Dendritic cell treated with granulocyte-macrophage colony-stimulating factor and Interleukin-4, amounts not matched to agents 40 ng/mL and 50 ng/mL, for 4 days (primary cell): ENCODE data around the gene NUP98.

Experiments
- H3K27ac Mint-ChIP-seq: one replicate; pipeline ENCODE4 v1.8.0; 2022; ENCODE audit warnings: mild to moderate bottlenecking, mixed read lengths
- H3K27me3 Mint-ChIP-seq: one replicate; pipeline ENCODE4 v1.8.0; 2022; ENCODE audit warnings: mild to moderate bottlenecking, mixed read lengths
- H3K36me3 Mint-ChIP-seq: one replicate; pipeline ENCODE4 v1.8.0; 2022; ENCODE audit warnings: low read depth, mixed read lengths
- H3K4me1 Mint-ChIP-seq: one replicate; pipeline ENCODE4 v1.8.0; 2022; ENCODE audit warnings: low read depth, mixed read lengths
- H3K4me3 Mint-ChIP-seq: one replicate; pipeline ENCODE4 v1.8.0; 2022; ENCODE audit warnings: mild to moderate bottlenecking, moderate library complexity, mixed read lengths
- H3K9me3 Mint-ChIP-seq: one replicate; pipeline ENCODE4 v1.8.0; 2022; ENCODE audit warnings: mixed read lengths
- intact Hi-C: fragments of 100-400 bp; cut with micrococcal nuclease; formaldehyde crosslinking; loops from one replicate; pipeline ENCODE4 v1.15.0; 2022

Gene NUP98

DNA sequence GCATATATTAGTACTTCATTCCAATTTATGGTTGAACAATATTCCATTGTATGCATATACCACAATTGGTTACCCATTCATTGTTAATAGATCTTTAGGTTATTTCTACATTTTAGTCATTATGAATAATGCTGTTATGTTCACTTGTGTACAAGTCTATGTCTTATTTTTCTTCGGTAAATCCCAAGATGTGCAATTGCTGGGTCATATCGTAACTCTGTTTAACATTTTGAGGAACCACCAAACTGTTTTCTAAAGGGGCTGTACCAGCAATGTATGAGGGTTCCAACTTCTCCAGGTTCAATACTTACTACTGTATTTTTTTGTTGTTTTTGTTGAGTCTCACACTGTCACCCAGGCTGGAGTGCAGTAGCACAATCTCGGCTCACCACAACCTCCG is 33.1 kb downstream of the NUP98 start:
- no peaks in the 10 kb centered on the region for H3K4me1 Mint-ChIP-seq
- H3K9me3 Mint-ChIP-seq: no peaks in the 10 kb centered on the region
- H3K4me3 Mint-ChIP-seq: no peak overlapping the region
- no peak overlapping the region for H3K27ac Mint-ChIP-seq
- peaks cover 100% of the 10 kb centered on the region for H3K36me3 Mint-ChIP-seq
- intact Hi-C loops: no loop called here
- no peaks in the 10 kb centered on the region for H3K27me3 Mint-ChIP-seq

DNA sequence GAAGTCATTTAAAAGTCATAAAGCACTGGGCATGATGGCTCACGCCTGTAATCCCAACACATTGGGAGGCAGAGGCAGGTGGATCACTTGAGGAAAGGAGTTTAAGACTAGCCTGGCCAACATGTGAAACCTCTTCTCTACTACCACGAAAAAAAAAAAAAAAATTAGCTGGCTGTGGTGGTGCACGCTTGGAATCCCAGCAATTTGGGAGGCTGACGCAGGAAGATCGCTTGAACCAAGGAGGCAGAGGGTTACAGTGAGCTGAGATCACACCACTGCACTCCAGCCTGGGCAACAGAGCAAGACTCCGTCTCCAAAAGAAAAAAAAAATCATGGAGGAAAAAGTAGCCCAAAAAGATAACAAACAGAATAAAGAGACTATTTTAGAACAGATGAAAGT is 42.2 kb downstream of the NUP98 start:
- Mint-ChIP-seq H3K27me3 (no peaks in the 10 kb centered on the region), H3K4me3 (no peak overlapping the region), H3K9me3 (no peaks in the 10 kb centered on the region), H3K4me1 (no peaks in the 10 kb centered on the region), H3K27ac (no peak overlapping the region), H3K36me3 (peaks cover 93% of the 10 kb centered on the region)
- intact Hi-C loops: loop anchor here (5.0 kb wide), 1 partner anchor 33 kb away; no protein-coding TSS in a partner anchor

DNA sequence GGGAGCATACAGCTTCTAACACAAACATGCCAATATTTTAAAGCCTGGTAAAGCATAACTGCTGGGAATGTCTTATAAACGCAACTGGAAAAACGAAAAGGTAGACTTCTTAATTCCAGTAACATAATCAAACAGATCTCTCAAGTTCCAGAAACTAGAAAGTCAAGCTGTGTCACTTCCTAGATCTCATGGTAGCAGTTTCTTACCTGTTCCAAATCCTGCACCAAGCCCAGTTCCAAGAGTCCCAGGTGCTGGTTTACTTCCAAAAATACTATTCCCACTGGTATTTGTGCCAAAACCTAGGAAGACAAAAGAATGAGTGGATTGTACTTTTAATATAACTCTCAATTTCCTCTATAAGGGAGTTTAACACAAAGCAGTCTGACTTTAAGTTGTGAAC is 44.2 kb downstream of the NUP98 start:
- no peak overlapping the region for H3K4me3 Mint-ChIP-seq
- no peaks in the 10 kb centered on the region for H3K27me3 Mint-ChIP-seq
- intact Hi-C loops: no loop called here
- H3K9me3 Mint-ChIP-seq: no peaks in the 10 kb centered on the region
- H3K4me1 Mint-ChIP-seq: peaks cover 2% of the 10 kb centered on the region
- H3K36me3 Mint-ChIP-seq: peaks cover 81% of the 10 kb centered on the region
- H3K27ac Mint-ChIP-seq: no peak overlapping the region

DNA sequence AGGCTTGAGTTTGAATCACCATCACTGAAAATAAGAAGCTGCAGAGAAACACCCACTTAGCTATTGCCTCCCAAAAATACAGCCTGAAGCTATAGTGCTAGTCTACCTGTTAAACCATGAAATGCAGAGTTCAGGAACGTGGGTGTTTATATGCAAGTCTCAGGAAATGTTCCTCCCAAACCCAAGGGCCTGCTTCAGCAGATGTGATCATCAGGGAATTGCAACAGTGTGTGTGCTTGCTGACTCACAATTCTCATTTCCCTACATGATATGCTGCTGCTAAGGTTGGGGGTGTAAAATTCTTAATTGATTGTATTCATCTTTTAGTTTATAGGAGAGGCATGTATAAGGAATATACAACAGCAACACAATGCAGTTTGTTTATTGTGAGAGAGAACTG is 49.6 kb downstream of the NUP98 start:
- Mint-ChIP-seq H3K27ac (peak overlapping the region; percentile 73), H3K36me3 (peaks cover 77% of the 10 kb centered on the region), H3K27me3 (no peaks in the 10 kb centered on the region), H3K9me3 (no peaks in the 10 kb centered on the region), H3K4me3 (no peak overlapping the region), H3K4me1 (peaks cover 9% of the 10 kb centered on the region)
- intact Hi-C loops: loop anchor here (5.0 kb wide), 1 partner anchor 35 kb away; no protein-coding TSS in a partner anchor

DNA sequence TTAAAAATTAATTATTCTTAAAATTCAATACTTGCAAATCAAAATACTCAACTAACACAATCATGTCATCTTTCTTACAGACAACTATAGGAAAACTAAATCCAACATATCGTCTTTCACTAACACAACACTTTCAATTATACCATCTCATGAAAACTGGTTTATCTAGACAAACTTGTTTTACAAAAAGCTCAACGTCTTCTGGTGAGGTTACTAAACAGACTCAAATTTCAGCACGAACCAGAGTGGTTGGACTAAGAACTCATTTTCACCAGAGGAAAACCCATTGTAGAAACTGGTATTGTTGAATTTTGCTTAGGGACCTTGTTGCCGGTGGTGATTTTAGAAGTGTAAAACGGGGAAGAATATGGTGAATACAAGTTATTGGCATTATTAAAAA is 52.2 kb downstream of the NUP98 start:
- Mint-ChIP-seq H3K4me3 (no peak overlapping the region), H3K27me3 (no peaks in the 10 kb centered on the region), H3K27ac (no peak overlapping the region), H3K36me3 (peaks cover 79% of the 10 kb centered on the region), H3K4me1 (peaks cover 19% of the 10 kb centered on the region), H3K9me3 (no peaks in the 10 kb centered on the region)
- intact Hi-C loops: loop anchor here (5.0 kb wide), 1 partner anchor 37 kb away; no protein-coding TSS in a partner anchor

DNA sequence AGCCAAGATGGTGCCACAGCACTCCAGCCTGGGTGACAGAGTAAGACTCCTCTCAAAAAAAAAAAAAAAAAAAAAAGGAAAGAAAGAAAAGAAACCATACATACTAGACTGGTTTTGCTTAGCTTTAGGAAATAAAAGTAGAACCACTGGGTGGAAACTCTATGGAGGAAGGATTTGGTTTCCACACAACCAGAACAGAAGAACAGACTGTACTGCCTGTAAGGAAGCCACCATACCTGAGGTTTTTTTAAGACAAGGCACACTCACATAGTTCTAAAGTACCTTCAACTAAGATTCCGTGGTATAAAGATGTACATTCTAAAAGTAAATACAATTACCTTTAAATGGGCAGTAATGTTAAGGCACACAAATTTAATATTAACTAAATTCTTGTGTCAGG is 58.6 kb downstream of the NUP98 start:
- Mint-ChIP-seq H3K27ac (peak overlapping the region; percentile 41), H3K4me1 (peaks cover 19% of the 10 kb centered on the region), H3K27me3 (no peaks in the 10 kb centered on the region), H3K36me3 (peaks cover 99% of the 10 kb centered on the region), H3K4me3 (no peak overlapping the region), H3K9me3 (no peaks in the 10 kb centered on the region)
- intact Hi-C loops: no loop called here

DNA sequence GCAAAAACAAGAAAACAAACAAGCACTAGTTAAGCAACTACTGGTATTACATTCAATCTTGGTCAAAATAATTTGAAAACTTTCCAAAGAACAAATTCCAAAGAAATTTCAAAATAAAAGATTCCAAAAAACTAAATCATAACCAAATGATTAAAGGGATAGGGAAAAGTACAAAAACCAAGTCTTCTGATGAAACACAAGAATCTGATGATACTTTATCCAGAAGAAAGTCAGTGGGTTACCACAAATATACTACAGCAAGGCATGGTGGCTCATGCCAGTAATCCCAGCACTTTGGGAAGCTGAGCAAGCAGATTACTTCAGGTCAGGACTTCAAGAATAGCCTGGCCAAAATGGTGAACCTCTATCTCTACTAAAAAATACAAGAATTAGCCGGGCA is 59.1 kb downstream of the NUP98 start:
- Mint-ChIP-seq H3K27me3 (no peaks in the 10 kb centered on the region), H3K4me3 (no peak overlapping the region), H3K27ac (peak overlapping the region; percentile 41), H3K9me3 (no peaks in the 10 kb centered on the region), H3K36me3 (peaks cover 99% of the 10 kb centered on the region), H3K4me1 (peaks cover 24% of the 10 kb centered on the region)
- intact Hi-C loops: no loop called here

DNA sequence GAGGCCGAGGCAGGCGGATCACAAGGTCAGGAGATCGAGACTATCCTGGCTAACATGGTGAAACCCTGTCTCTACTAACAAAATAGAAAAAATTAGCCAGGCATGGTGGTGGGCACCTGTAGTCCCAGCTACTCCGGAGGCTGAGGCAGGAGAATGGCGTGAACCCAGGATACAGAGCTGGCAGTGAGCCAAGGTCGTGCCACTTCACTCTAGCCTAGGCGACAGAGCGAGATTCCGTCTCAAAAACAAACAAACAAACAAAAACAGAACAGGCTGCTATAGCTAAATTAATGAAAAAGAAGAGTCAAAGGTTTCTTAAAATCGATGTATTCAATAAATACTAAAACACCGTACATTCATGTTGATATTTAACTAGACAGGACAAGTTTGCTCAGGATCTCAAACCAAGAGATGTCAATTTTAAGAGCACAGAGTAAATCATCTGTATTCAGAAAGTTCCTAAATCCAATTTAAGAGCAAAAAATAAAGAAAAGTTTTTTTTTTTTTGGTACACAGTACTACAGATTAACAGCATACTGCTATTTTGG is 59.9 kb downstream of the NUP98 start:
- Mint-ChIP-seq H3K27me3 (no peaks in the 10 kb centered on the region), H3K36me3 (peaks cover 95% of the 10 kb centered on the region), H3K27ac (no peak overlapping the region), H3K4me1 (peaks cover 31% of the 10 kb centered on the region), H3K4me3 (no peak overlapping the region), H3K9me3 (no peaks in the 10 kb centered on the region)
- intact Hi-C loops: no loop called here

DNA sequence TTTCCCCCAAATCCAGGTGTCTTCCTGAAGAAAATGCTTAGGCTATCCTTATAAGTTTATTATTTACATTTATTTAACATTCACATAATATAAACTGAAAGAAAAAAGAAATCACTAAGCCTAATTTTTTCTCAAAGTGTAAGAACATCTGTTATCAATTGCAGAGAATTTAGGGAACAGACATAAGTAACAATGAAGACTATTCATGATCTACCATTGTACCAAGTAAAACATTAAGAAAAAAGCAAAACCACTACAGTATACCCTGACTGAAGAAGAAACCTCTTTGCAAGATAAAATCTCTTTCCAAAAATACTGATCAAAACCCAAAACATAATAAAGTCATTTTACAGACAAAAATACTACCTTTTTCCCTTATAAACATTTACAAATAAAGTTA is 60.5 kb downstream of the NUP98 start:
- Mint-ChIP-seq H3K4me1 (peaks cover 28% of the 10 kb centered on the region), H3K27ac (no peak overlapping the region), H3K27me3 (no peaks in the 10 kb centered on the region), H3K36me3 (peaks cover 93% of the 10 kb centered on the region), H3K9me3 (no peaks in the 10 kb centered on the region), H3K4me3 (no peak overlapping the region)
- intact Hi-C loops: no loop called here

DNA sequence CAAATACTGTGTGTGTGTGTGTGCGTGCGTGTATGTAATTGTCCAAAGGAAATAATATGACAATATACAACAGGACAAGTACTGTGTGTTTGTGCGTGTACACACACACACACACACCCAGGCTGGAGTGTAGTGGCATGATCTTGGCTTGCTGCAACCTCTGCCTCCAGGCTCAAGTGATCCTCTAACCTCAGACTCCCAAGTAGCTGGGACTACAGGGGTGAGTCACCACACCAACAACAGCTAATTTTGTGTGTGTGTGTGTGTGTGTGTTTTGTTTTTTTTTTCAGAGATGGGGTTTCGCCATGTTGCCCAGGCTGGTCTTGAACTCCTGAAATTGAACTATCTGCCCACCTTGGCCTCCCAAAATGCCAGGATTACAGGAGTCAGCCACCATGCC is 61.5 kb downstream of the NUP98 start:
- H3K27me3 Mint-ChIP-seq: no peaks in the 10 kb centered on the region
- peaks cover 21% of the 10 kb centered on the region for H3K4me1 Mint-ChIP-seq
- H3K4me3 Mint-ChIP-seq: no peak overlapping the region
- no peak overlapping the region for H3K27ac Mint-ChIP-seq
- peaks cover 93% of the 10 kb centered on the region for H3K36me3 Mint-ChIP-seq
- no peaks in the 10 kb centered on the region for H3K9me3 Mint-ChIP-seq
- intact Hi-C loops: no loop called here

DNA sequence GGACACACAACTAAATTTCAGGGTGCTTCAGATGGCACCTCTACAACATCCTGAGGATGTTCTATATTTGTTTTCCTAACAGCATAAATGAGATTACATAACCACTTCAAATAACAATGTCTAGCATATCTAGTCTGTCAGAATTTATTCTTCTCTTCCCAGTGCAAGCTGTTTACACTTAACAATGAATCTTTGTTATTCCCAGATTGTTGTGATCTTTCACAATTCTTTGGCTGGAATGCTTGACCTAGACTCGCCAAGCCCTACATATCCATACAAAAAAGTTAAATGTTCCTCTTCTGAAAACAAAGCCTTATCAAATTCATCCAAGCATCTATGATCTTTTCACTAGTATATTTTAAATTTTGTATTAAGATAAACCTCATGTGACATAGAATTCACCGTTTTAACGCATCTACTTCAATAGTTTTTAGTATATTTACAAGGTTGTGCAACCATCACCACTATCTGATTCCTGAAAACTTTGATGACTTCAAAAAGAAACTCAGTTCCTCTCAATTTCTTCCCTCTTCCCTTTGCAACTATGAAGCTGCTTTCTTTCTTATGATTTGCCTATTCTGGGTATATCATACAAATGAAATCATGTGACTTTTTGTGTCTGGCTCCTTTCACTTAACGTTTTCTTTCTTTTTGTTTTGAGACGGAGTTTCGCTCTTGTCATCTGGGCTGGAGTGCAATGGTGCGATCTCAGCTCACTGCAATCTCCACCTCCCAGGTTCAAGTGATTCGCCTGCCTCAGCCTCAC is 64.5 kb downstream of the NUP98 start:
- peak overlapping the region; percentile 71 for H3K27ac Mint-ChIP-seq

DNA sequence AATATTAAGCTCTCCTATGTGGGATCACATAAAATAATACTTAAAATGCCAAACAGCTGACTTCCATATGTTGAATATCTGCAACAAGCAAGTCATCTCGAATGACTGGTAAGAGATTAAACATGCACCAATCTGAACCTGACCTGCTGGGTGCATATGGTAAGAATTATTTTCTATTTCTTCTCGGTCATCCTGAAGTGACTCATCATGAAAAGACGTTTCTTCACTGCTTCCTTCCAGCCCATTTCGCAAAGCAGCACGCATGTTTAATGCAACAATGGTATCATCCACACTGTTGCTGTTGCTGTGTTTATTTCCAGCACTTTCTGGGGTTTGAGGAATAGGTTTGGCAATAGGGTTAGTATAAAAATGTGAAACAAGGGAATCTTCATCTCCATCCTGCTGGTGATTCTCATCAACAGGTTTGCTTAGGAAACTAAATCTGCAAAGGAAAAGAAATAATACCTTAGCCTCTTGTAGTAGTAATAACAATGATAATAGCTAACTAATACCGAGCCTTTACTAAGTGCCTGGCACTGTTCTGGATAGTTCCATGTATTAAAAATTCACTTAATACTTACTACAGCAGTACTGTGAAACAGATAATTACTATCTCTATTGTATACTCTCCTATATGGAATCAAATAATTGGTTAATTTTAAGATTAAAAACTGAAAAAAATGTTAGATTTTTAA is 74.2 kb downstream of the NUP98 start:
- Mint-ChIP-seq H3K27me3 (no peaks in the 10 kb centered on the region), H3K4me3 (no peak overlapping the region), H3K9me3 (no peaks in the 10 kb centered on the region), H3K36me3 (peaks cover 89% of the 10 kb centered on the region), H3K27ac (no peak overlapping the region), H3K4me1 (peaks cover 18% of the 10 kb centered on the region)
- intact Hi-C loops: loop anchor here (5.0 kb wide), 1 partner anchor 34 kb away; no protein-coding TSS in a partner anchor

More for the DNA sequence above, 64.5 kb downstream of the NUP98 start:
- H3K4me3 Mint-ChIP-seq: no peak overlapping the region
- H3K9me3 Mint-ChIP-seq: no peaks in the 10 kb centered on the region
- H3K36me3 Mint-ChIP-seq: peaks cover 94% of the 10 kb centered on the region
- H3K27me3 Mint-ChIP-seq: no peaks in the 10 kb centered on the region
- peaks cover 35% of the 10 kb centered on the region for H3K4me1 Mint-ChIP-seq
- intact Hi-C loops: no loop called here

DNA sequence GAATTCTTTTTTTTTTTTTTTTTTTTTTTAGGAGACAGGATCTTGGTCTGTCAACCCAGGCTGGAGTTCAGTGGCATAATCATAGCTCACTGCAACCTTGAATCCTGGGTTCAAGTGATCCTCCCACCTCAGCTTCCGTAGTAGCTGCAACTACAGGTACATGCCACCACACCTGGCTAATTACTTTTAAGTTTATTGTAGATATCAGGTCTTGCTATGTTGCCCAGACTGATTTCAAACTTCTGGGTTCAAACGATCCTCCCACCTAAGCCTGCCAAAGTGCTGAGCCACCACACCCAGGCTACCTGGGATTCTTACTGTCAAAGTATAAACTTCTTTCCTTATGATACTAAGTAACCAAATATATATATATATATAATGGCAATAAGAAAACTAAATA is 75.3 kb downstream of the NUP98 start:
- Mint-ChIP-seq H3K27ac (no peak overlapping the region), H3K9me3 (no peaks in the 10 kb centered on the region), H3K27me3 (no peaks in the 10 kb centered on the region), H3K4me3 (no peak overlapping the region), H3K36me3 (peaks cover 89% of the 10 kb centered on the region), H3K4me1 (peaks cover 8% of the 10 kb centered on the region)
- intact Hi-C loops: loop anchor here (5.0 kb wide), 1 partner anchor 35 kb away; no protein-coding TSS in a partner anchor

DNA sequence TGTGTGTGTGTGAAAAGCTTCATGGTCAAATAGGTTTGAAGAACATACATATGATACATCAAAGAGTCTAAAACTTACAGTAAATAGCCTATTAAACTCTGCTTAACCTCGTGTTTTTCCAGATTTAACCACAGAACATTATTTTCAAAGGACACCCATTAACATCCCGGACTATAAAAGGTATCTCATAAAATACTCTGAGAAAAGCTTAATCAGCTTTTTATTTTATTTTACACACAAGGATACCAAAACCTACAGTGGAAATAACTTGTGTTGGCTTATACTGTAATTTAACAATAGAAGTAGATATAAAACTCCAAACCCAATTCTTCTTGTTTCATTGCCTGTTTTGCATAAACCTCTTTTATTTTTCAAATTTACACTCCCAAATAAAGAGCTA is 76.4 kb downstream of the NUP98 start:
- intact Hi-C loops: loop anchor here (5.0 kb wide), 1 partner anchor 36 kb away; no protein-coding TSS in a partner anchor
- Mint-ChIP-seq H3K4me3 (no peak overlapping the region), H3K9me3 (no peaks in the 10 kb centered on the region), H3K27ac (no peak overlapping the region), H3K27me3 (no peaks in the 10 kb centered on the region), H3K36me3 (peaks cover 89% of the 10 kb centered on the region), H3K4me1 (no peaks in the 10 kb centered on the region)
